Panc1 (cell line): ENCODE measurements around the gene SYTL5.

Experiments
- CTCF ChIP-seq: fragments of 450-650 bp; IDR thresholded peaks from 2 replicates; pipeline ENCODE4 v1.5.1; 2017; ENCODE audit warnings: mild to moderate bottlenecking
- POLR2AphosphoS5 ChIP-seq: IDR thresholded peaks from 2 replicates; pipeline ENCODE4 v1.6.1; 2012; ENCODE audit warnings: mild to moderate bottlenecking, low read depth, low read length, moderate library complexity

- TF ChIP-seq POLR2AphosphoS5: no peak
- TF ChIP-seq CTCF: no peak
Observed at GRCh38 chrX:38127961-38128360, 121.6 kb downstream of the SYTL5 start.
